WTC11 (cell line): ENCODE results near the gene GOLGA6L10.

Experiments
- CBFB ChIP-seq: sonication (generic); formaldehyde crosslinking; IDR thresholded peaks from 2 replicates; pipeline ENCODE4 v1.8.1; 2022; ENCODE audit warnings: mild to moderate bottlenecking, low read depth, missing genetic modification reagents
- CREM ChIP-seq: sonication (generic); formaldehyde crosslinking; IDR thresholded peaks from 2 replicates; pipeline ENCODE4 v1.8.1; 2022; ENCODE audit warnings: mild to moderate bottlenecking, missing genetic modification reagents, moderate library complexity
- NR2C2 ChIP-seq: sonication (generic); formaldehyde crosslinking; IDR thresholded peaks from 2 replicates; pipeline ENCODE4 v1.8.0; 2022; ENCODE audit warnings: mild to moderate bottlenecking, missing genetic modification reagents
- TF ChIP-seq, protein P1 (sequence below): sonication (generic); formaldehyde crosslinking; IDR thresholded peaks from 2 replicates; pipeline ENCODE4 v1.8.1; 2023; ENCODE audit warnings: mild to moderate bottlenecking, missing genetic modification reagents
- TF ChIP-seq, protein P2 (sequence below): fragments of 200-600 bp; IDR thresholded peaks from 2 replicates; pipeline ENCODE4 v1.8.0; 2022; ENCODE audit warnings: antibody characterized with exemption
- TF ChIP-seq, protein P3 (sequence below): sonication (generic); formaldehyde crosslinking; IDR thresholded peaks from 2 replicates; pipeline ENCODE4 v1.8.0; 2022; ENCODE audit warnings: mild to moderate bottlenecking, missing genetic modification reagents
- TF ChIP-seq, protein P4 (sequence below): sonication (generic); formaldehyde crosslinking; IDR thresholded peaks from 2 replicates; pipeline ENCODE4 v1.8.1; 2022; ENCODE audit warnings: mild to moderate bottlenecking, missing genetic modification reagents, moderate library complexity, borderline replicate concordance

DNA sequence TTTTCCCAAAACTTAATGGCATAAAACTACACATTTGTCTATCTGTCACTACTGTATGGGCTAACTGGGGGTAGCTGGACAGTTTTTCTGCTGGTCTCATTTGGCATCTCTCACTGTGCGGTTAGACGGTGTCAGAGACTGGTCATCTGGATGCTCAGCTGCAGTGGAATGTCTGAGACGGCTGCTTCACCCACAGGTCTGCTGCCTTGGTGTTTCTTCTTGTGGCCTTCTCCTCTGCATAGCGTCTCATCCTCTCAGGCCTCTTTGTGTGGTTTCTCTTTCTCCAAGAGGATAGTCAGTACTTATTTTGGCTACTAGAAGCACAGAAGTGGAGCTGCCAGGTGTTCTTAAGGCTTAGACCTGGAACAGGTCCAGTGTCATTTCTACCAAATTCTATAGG, 44.4 kb upstream of the GOLGA6L10 start:
- TF ChIP-seq NR2C2 (CRISPR knock-in tag) = no peak
- TF ChIP-seq, protein P1, sequence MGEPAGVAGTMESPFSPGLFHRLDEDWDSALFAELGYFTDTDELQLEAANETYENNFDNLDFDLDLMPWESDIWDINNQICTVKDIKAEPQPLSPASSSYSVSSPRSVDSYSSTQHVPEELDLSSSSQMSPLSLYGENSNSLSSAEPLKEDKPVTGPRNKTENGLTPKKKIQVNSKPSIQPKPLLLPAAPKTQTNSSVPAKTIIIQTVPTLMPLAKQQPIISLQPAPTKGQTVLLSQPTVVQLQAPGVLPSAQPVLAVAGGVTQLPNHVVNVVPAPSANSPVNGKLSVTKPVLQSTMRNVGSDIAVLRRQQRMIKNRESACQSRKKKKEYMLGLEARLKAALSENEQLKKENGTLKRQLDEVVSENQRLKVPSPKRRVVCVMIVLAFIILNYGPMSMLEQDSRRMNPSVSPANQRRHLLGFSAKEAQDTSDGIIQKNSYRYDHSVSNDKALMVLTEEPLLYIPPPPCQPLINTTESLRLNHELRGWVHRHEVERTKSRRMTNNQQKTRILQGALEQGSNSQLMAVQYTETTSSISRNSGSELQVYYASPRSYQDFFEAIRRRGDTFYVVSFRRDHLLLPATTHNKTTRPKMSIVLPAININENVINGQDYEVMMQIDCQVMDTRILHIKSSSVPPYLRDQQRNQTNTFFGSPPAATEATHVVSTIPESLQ (CRISPR knock-in tag) = no peak
- TF ChIP-seq, protein P2, sequence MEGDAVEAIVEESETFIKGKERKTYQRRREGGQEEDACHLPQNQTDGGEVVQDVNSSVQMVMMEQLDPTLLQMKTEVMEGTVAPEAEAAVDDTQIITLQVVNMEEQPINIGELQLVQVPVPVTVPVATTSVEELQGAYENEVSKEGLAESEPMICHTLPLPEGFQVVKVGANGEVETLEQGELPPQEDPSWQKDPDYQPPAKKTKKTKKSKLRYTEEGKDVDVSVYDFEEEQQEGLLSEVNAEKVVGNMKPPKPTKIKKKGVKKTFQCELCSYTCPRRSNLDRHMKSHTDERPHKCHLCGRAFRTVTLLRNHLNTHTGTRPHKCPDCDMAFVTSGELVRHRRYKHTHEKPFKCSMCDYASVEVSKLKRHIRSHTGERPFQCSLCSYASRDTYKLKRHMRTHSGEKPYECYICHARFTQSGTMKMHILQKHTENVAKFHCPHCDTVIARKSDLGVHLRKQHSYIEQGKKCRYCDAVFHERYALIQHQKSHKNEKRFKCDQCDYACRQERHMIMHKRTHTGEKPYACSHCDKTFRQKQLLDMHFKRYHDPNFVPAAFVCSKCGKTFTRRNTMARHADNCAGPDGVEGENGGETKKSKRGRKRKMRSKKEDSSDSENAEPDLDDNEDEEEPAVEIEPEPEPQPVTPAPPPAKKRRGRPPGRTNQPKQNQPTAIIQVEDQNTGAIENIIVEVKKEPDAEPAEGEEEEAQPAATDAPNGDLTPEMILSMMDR = no peak
- TF ChIP-seq, protein P3, sequence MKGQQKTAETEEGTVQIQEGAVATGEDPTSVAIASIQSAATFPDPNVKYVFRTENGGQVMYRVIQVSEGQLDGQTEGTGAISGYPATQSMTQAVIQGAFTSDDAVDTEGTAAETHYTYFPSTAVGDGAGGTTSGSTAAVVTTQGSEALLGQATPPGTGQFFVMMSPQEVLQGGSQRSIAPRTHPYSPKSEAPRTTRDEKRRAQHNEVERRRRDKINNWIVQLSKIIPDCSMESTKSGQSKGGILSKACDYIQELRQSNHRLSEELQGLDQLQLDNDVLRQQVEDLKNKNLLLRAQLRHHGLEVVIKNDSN = no peak
- TF ChIP-seq, protein P4, sequence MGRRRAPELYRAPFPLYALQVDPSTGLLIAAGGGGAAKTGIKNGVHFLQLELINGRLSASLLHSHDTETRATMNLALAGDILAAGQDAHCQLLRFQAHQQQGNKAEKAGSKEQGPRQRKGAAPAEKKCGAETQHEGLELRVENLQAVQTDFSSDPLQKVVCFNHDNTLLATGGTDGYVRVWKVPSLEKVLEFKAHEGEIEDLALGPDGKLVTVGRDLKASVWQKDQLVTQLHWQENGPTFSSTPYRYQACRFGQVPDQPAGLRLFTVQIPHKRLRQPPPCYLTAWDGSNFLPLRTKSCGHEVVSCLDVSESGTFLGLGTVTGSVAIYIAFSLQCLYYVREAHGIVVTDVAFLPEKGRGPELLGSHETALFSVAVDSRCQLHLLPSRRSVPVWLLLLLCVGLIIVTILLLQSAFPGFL (CRISPR knock-in tag) = no peak
- no peak for TF ChIP-seq CBFB (CRISPR knock-in tag)
- no peak for TF ChIP-seq CREM (CRISPR knock-in tag)
